Measurements from ENCODE around the gene GSPT1. TPM values are rescaled to one million over a fixed set of nuclear protein-coding genes. Genes with fewer than 3 reads are reported as not detected.
A peak's percentile ranks its signal among the peaks of the same experiment; 100 is the strongest.
"Not testable (repeated sequence)": the region's sequence is repeated elsewhere in the genome, so short reads cannot be mapped to it uniquely, and the experiment has no call there.

GSPT1 gene
- polyA plus RNA-seq, 12 donors: 77.7 to 110 (median 91.9) TPM

DNA sequence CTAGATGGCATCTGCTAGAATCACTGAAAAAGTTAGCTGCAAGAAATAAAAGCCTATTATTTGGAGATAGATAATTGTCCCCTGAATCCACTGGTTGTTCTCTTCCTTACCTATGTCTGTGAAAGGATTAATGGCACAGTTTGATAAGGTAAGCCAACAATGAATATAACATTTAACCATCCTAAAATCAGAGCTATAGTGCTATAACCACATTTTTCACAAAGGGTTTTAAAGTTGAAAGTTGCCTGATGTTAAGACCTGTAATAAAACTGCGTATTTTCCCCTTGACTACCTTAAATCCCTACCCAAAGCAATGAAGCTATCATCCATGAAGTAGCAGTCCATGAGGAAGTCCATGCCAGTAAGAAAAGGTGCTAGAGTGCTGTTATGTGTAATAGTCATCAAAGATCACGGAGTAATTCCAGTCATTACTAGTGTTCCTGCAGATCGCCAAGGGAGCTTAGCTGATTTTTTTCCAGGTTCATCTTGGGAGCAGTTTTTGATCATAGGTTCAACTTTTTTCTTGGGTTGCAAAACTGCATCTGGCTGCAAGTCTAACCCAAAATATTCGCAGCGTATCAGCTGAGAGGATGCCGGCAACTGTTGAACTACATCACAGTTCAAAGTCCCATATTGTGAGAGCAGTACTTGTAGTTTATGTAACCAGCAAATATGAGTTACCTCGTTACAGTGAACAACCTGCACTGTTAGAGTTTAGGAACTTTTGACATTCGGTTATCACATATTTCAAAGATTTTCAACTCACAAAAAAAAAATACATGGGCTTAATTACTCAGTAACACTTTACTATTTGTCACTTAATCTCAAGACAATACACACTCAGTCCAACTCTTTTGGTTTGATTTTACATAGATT is 46.2 kb downstream of the GSPT1 start:
- no peak for DNase-seq

DNA sequence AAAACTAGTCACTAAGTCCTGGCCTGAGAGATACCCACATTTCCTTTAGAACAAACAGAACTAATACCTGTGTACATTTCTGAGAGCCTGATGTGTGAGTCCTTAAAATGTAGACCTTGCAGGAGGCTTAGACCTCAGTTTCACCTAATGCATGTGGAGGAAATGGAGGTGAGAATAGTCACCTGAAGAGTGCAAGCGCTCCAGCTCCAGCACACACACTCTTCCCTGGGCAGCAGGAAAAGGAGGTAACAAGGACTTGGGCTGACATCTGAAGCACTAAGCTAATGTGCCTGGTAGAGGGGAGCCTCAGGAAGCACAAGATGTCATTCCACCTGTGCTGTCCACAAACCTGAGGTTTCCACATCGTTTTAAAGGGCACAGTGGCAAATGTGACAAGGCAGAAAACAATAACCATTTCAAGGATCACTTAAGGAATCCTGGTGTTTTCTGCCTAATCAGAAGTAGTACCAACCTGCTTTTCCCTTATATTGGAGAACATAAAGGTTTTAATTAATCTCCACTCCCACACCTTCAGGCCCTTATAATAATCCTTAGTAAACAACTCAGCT is 47.3 kb downstream of the GSPT1 start:
- DNase-seq: no peak

DNA sequence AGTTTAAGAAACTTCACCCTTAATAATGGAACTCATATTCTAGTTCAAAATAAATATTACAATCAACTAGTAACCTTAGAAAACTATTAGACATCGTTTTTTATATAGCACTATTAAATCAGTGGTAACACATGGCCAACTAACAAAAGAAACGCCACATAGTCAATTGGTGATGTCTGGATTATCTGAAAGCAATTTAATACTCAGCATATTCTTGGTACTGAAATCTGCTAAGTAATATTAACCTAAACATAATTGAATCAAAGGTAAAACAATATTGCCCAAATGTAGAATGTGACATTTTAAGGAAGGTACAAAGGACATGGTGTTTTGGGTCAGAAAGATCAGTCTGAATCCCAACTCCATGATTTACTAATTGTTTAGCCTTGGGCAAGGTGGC is 53.3 kb downstream of the GSPT1 start:
- DNase-seq: no peak

DNA sequence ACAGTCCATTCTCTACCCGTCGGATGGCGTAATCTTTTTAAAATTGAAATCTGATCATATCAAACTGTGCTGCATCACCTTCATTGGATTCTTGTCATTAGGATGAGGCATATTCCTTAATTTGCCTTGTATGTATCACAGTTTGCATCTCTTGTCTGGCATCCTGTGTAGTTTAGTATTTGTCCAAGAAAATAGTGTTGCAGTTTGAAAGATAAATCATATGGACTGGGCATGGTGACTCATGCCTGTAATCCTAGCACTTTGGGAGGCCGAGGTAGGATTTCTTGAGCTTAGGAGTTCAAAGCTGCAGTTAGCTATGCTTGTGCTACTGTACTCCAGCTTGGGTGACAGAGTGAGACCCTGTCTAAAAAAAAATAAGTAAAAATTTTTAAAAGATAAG is 58.6 kb downstream of the GSPT1 start:
- no peak for DNase-seq

DNA sequence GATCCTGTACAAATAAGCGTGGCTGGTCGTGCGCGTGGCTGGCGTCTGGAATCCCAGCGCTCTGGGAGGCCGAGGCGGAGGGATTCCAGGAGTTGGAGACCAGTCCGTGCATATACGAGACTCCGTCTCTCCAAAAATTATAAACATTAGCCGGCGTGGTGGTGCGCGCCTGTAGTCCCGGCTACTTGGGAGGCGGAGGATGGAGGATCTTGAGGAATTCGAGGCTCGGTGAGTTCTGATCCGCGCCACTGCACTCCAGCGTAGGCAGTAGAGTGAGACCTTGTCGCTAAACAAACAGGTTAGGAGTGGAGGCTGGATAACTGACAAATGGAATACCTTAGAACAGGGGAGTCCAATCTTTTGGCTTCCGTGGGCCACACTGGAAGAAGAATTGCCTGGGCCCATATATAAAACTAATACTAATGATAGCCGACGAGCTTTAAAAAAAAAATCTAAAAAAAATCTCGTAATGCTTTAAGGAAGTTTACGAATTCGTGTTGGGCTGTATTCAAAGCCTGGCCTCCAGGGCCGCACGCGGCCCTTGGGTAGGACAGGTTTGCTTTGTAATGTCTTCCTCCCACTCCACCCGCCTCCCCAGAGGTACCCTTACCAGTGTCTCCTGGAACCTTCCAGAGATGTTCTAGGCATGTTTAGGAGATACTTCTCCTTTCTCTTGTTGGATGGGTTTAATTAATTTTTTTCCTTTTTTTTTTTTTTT is 63.5 kb downstream of the GSPT1 start:
- DNase-seq: no peak

DNA sequence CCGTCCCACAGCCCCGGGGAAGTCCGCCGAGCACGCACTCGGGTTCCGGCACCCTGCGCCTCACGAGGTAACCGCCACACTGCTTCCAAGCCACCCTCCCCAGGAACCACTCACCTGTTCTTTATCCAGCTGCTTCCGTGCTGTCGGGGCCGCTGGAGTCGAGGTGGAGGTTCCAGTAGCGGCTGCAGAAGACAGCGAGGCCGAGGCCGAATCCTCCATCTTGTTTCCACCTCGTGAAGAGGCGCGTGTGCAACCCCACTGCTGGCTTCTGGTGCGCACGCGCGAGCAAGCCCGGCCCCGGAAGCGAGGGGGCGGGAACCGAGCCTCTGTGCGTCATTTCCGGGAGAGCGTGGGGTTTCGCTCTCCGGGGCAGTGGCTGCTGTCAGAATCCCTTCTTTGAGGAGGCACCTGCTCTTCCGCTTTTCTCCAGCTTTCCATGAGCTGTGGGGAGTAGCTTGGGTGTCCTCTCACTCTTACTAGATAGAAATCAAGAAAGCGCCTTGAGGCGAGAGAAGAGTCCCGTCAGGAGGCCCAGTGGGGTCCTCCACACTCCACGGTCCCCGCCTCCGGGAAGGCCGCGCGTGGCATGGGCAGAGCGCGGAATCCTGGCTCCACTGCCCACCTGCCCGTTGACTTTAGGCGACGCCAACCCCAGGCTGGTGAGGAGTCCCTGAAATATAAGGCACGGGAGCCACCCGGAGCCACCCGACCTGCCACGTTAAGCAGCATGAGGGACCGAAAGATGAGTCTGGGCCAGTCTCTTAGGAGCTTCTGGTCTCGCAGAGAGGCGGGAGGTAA is 64.3 kb downstream of the GSPT1 start, which contains the start of gene RSL1D1:
RSL1D1 (minus strand) TSS at position 249 of the 798 bp plus-strand sequence; CDS start at position 219, 30 bp downstream.
- DNase-seq: peak; percentile 97

DNA sequence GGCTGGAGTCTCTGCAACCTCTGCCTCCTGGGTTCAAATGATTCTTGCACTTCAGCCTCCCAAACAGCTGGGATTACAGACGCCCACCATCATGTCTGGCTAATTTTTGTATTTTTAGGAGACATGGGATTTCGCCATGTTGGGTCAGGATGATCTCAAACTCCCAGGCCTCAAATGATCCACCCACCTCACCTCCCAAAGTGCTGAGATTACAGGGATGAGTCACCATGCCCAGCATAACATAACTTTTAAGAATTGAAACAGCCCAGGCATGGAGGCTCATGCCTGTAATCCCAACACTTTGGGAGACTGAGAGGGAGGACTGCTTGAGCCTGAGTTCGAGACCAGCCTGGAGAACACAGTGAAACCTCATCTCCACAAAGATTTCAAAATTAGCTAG is 66.9 kb downstream of the GSPT1 start:
- no peak for DNase-seq

GRCh38 chr16:11844499-11844898 is 71.3 kb downstream of the GSPT1 start:
- no peak for DNase-seq

DNA sequence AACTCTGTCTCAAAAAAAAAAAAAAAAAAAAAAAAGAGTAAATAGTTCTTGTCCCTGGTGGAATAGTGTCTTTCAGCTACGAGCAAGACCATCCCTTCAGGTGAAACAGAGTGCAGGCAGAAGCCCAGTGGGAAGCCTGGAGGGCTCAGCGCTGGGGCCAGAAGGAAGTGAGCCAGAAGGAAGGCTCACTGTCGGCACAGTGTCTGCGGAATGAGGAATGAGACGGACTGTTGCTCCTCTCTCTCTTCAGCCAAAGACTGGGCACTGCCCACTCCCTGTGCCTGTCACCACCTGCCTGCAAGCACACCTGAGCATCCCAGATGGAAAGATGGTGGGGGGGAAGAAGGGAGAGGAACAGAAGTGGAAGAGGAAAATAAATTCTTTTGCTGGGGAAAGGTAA is 71.9 kb downstream of the GSPT1 start:
- no peak for DNase-seq

GRCh38 chr16:11843206-11843605 is 72.5 kb downstream of the GSPT1 start:
- no peak for DNase-seq

GRCh38 chr16:11841026-11841425 is 74.7 kb downstream of the GSPT1 start:
- no peak for DNase-seq

- no peak for DNase-seq
These were observed 79.0 kb downstream of the GSPT1 start for GRCh38 chr16:11836650-11837244.

GRCh38 chr16:11835891-11836649 is 79.7 kb downstream of the GSPT1 start:
- DNase-seq: no peak

GRCh38 chr16:11835309-11835708 is 80.4 kb downstream of the GSPT1 start:
- DNase-seq: no peak

GRCh38 chr16:11833951-11834695 is 81.6 kb downstream of the GSPT1 start:
- no peak for DNase-seq

DNA sequence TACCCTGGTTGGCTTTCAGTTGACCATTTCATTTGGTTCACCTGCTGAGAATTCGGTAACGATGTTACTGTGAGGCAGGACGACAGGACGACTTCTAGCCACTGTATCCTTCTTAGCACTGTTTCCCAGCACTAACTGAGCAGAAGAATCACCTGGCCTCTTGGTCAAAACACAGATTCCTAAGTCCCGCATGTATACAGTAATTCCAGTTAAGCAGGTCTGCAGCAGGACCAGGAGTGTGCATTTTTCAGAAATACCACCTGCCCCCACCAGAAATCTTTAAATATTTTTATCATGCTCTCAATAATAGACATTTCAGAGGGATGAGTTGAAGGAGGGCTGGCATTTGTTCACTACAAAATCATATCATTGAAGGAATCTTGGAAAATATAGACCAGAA is 87.1 kb downstream of the GSPT1 start:
- no peak for DNase-seq

DNA sequence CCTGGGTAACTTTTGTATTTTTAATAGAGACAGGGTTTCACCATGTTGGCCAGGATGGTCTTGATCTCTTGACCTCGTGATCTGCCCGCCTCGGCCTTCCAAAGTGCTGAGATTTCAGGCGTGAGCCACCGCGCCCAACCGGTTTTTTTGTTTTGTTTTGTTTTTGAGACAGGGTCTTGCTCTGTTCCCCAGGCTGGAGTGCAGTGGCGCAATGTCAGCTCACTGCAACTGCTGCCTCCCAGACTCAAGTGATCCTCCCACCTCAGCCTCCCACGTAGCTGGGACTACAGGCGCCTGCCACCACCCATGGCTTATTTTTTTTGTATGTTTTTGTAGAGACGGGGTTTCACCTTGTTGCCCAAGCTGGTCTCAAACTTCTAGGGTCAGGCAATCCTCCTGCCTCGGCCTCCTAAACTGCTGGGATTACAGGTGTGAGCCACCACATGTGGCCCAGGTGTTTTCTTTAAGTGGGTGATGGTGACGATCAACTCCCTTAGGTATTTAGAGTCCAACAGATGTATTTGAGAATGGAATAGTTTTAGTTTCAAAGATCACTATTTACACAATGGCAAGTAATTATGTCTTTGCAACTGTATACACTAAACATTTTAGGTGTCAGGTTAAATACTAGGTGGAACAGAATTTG is 90.1 kb downstream of the GSPT1 start:
- DNase-seq: not testable (repeated sequence)

DNA sequence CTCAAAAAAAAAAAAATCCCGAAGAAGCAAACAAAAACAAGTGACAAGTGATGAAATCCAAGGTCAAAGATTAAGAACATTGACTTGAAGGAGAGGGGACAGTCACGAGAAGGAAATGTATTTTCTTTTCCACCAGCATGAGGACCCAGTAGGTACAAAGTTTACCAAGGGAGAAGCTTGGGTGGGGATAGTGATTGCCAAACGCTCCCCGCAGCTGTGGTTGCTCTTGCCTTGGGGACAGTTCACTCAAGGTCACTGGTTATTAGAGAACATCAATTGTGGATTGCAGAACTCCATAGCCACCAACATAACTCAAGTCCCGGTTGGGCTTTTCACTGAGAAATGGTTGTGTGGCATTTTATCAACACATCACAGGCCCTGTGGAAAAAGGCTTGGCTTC is 91.4 kb downstream of the GSPT1 start:
- no peak for DNase-seq

GRCh38 chr16:11823645-11824044 is 92.1 kb downstream of the GSPT1 start:
- DNase-seq: not testable (repeated sequence)

Data from muscle of arm (tissue), 12 donors.